Spleen (tissue), 7 donors: ENCODE results near the gene MIGA1.

Experiments
- CTCF ChIP-seq, 11 experiments: fragments of 200-600 bp in 7 of 11; fragments of 450-650 bp in 4 of 11; sonication (generic) in 4 of 11; IDR thresholded peaks in 8 of 11; conservative IDR thresholded peaks in 3 of 11; 1 replicate in 7 of 11; 2 replicates in 4 of 11; pipeline versions ENCODE4 v1.4.0 to v1.8.0; 2016 to 2021; ENCODE audit warnings: antibody characterized with exemption in 11 of 11, inconsistent platforms in 4 of 11, mild to moderate bottlenecking in 1 of 11
- POLR2AphosphoS5 ChIP-seq, 3 donors: sonication (generic); formaldehyde crosslinking; IDR thresholded peaks; one replicate each; pipeline ENCODE4 v1.5.1; 2017; ENCODE audit warnings: antibody characterized with exemption in 3 of 3
- donor health status: DM: no; HTN: no; CAD: no; lungs with moderate emphysema.
- donor health status: DM: no; HTN: no; CAD: no.
- donor health status: DM: no; HTN: no; CAD: no.

DNA sequence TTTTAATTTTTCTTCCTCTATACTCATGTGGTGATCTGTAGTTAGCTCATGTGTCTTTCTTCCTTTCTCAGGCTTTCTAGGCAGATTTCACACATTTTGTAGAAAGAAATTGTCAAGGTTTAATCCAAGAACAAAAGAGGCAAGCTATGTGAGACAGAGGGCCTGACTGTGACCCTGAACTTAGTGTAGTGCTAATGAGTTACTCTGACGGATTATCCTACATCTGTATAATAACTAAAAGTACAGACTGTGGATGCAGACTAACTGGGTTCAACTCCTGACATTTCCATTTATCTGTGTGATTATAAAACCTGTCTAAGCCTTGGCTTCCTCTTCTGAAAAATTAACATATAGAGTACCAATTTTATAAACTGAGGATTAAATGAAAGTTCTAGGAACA is 40.7 kb downstream of the MIGA1 start:
- TF ChIP-seq POLR2AphosphoS5 (IDR thresholded peaks at IDR 0.05), result no peak
- no peak for TF ChIP-seq CTCF (IDR thresholded peaks at IDR 0.05 in 8 of 11, conservative IDR thresholded peaks at IDR 0.05 in 3 of 11)
